OCI-LY1 (cell line): ENCODE results near the gene CNTNAP5.

Experiments used
- H2AFZ ChIP-seq: fragments of 200-600 bp; sonication (generic), shearing (Covaris generic); 2 replicates; pipeline ENCODE4 v1.6.0; 2014; ENCODE audit warnings: antibody characterized with exemption, mild to moderate bottlenecking, low read length
- H3F3A ChIP-seq: fragments of 200-600 bp; sonication (generic), shearing (Covaris generic); 2 replicates; pipeline ENCODE4 v1.6.0; 2014; ENCODE audit warnings: mild to moderate bottlenecking, antibody characterized with exemption, low read length, moderate library complexity; ENCODE audit not compliant: insufficient read depth
- H3K27ac ChIP-seq: fragments of 200-600 bp; sonication (generic); 2 replicates; pipeline ENCODE4 v1.5.1; 2014; ENCODE audit warnings: low read length, mixed run types, mild to moderate bottlenecking, low read depth; ENCODE audit not compliant: poor library complexity, severe bottlenecking
- H3K27me3 ChIP-seq: fragments of 200-600 bp; sonication (generic); 2 replicates; pipeline ENCODE4 v1.6.0; 2014; ENCODE audit warnings: antibody characterized with exemption, mild to moderate bottlenecking, low read length, moderate library complexity; ENCODE audit not compliant: insufficient read depth
- H3K36me3 ChIP-seq: fragments of 200-600 bp; sonication (generic); 2 replicates; pipeline ENCODE4 v1.6.1; 2014; ENCODE audit warnings: mild to moderate bottlenecking, antibody characterized with exemption, low read length, moderate library complexity, mixed read lengths; ENCODE audit not compliant: insufficient read depth
- H3K4me1 ChIP-seq: fragments of 200-600 bp; sonication (generic); 2 replicates; pipeline ENCODE4 v1.5.1; 2014; ENCODE audit warnings: mild to moderate bottlenecking, low read length, moderate library complexity; ENCODE audit not compliant: insufficient read depth, severe bottlenecking
- H3K4me2 ChIP-seq: fragments of 200-600 bp; sonication (generic), shearing (Covaris generic); 2 replicates; pipeline ENCODE4 v1.6.1; 2014; ENCODE audit warnings: low read length
- H3K4me3 ChIP-seq: fragments of 200-600 bp; sonication (generic); 2 replicates; pipeline ENCODE4 v1.5.1; 2014; ENCODE audit warnings: low read length, low read depth, mild to moderate bottlenecking, mixed read lengths; ENCODE audit not compliant: poor library complexity, severe bottlenecking
- H3K79me2 ChIP-seq: fragments of 200-600 bp; shearing (Covaris generic); 2 replicates; pipeline ENCODE4 v1.6.1; 2016; ENCODE audit warnings: mixed run types, low read length, mixed read lengths; ENCODE audit not compliant: insufficient read depth
- H3K9ac ChIP-seq: fragments of 200-600 bp; sonication (generic), shearing (Covaris generic); 2 replicates; pipeline ENCODE4 v1.6.1; 2014; ENCODE audit warnings: mild to moderate bottlenecking, low read length, mixed read lengths
- H3K9me2 ChIP-seq: fragments of 200-600 bp; sonication (generic), shearing (Covaris generic); 2 replicates; pipeline ENCODE4 v1.6.1; 2014; ENCODE audit warnings: low read depth, mild to moderate bottlenecking, low read length, mixed read lengths
- H3K9me3 ChIP-seq: fragments of 200-600 bp; shearing (Covaris generic); 2 replicates; pipeline ENCODE4 v1.6.1; 2014; ENCODE audit warnings: low read length, mixed read lengths
- H4K20me1 ChIP-seq: fragments of 200-600 bp; sonication (generic), shearing (Covaris generic); 2 replicates; pipeline ENCODE4 v1.6.0; 2016; ENCODE audit warnings: mild to moderate bottlenecking, low read length; ENCODE audit not compliant: insufficient read depth
- CTCF ChIP-seq: fragments of 200-600 bp; sonication (generic), shearing (Covaris generic); IDR thresholded peaks from 2 replicates; pipeline ENCODE4 v1.5.1; 2017; ENCODE audit warnings: mild to moderate bottlenecking, antibody characterized with exemption, low read length, moderate library complexity, mixed read lengths
- EZH2 ChIP-seq: fragments of 200-600 bp; sonication (generic), shearing (Covaris generic); IDR thresholded peaks from 2 replicates; pipeline ENCODE4 v1.8.0; 2017; ENCODE audit warnings: borderline replicate concordance, mixed run types, mild to moderate bottlenecking, antibody characterized with exemption, low read length, moderate library complexity, mixed read lengths

CNTNAP5 gene

GRCh38 chr2:124633812-124634211 is 608.7 kb downstream of the CNTNAP5 start:
- Histone ChIP-seq H3F3A (no peaks in the 10 kb centered on the region), H3K4me1 (no peaks in the 10 kb centered on the region), H2AFZ (no peak overlapping the region), H3K9me3 (no peaks in the 10 kb centered on the region), H3K27ac (no peak overlapping the region), H3K36me3 (no peaks in the 10 kb centered on the region), H3K27me3 (no peaks in the 10 kb centered on the region), H3K9ac (no peak overlapping the region), H3K9me2 (no peaks in the 10 kb centered on the region), H3K79me2 (no peaks in the 10 kb centered on the region), H4K20me1 (no peaks in the 10 kb centered on the region), H3K4me3 (no peak overlapping the region), H3K4me2 (no peak overlapping the region)
- no peak for TF ChIP-seq EZH2
- TF ChIP-seq CTCF: no peak

- TF ChIP-seq CTCF (no peak), EZH2 (no peak)
- no peak overlapping the region for H3K4me3 ChIP-seq
- no peaks in the 10 kb centered on the region for H3K4me1 ChIP-seq
- H3K36me3 ChIP-seq: no peaks in the 10 kb centered on the region
- H4K20me1 ChIP-seq: no peaks in the 10 kb centered on the region
- no peaks in the 10 kb centered on the region for H3K27me3 ChIP-seq
- no peaks in the 10 kb centered on the region for H3F3A ChIP-seq
- H3K4me2 ChIP-seq: no peak overlapping the region
- no peaks in the 10 kb centered on the region for H3K9me3 ChIP-seq
- no peaks in the 10 kb centered on the region for H3K9me2 ChIP-seq
- H2AFZ ChIP-seq: no peak overlapping the region
- H3K9ac ChIP-seq: no peak overlapping the region
- H3K27ac ChIP-seq: no peak overlapping the region
- H3K79me2 ChIP-seq: no peaks in the 10 kb centered on the region
These were observed 614.4 kb downstream of the CNTNAP5 start for GRCh38 chr2:124639524-124639923.

GRCh38 chr2:124640221-124640750 is 615.2 kb downstream of the CNTNAP5 start:
- H3K27me3 ChIP-seq: no peaks in the 10 kb centered on the region
- no peaks in the 10 kb centered on the region for H3K36me3 ChIP-seq
- H2AFZ ChIP-seq: no peak overlapping the region
- H3K27ac ChIP-seq: no peak overlapping the region
- no peak overlapping the region for H3K4me2 ChIP-seq
- H4K20me1 ChIP-seq: no peaks in the 10 kb centered on the region
- no peak overlapping the region for H3K4me3 ChIP-seq
- no peaks in the 10 kb centered on the region for H3F3A ChIP-seq
- H3K9ac ChIP-seq: no peak overlapping the region
- no peak for TF ChIP-seq EZH2
- TF ChIP-seq CTCF: no peak
- H3K79me2 ChIP-seq: no peaks in the 10 kb centered on the region
- H3K4me1 ChIP-seq: no peaks in the 10 kb centered on the region
- no peaks in the 10 kb centered on the region for H3K9me2 ChIP-seq
- H3K9me3 ChIP-seq: no peaks in the 10 kb centered on the region
